ENCODE results near the gene LZTS3. TPM values are rescaled to one million over a fixed set of nuclear protein-coding genes. Genes with fewer than 3 reads are reported as not detected.

The LZTS3 gene
- total RNA-seq, 3 donors from 2014 or later = 4.2 to 9.9 (median 8.0) TPM

GRCh38 chr20:3210346-3210745 lies 37.0 kb upstream of the LZTS3 start:
- Histone ChIP-seq H3K4me3 (no peak overlapping the region), H3K9me3 (no peaks in the 10 kb centered on the region), H3K36me3 (ENCODE audit: low read depth) (no peaks in the 10 kb centered on the region), H3K4me1 (ENCODE audit: low read depth) (peaks cover 9% of the 10 kb centered on the region)
- ATAC-seq (no peak), DNase-seq (no peak)
- TF ChIP-seq CTCF (IDR thresholded peaks at IDR 0.05) = no peak
- intact Hi-C loops (cut with DNase I, micrococcal nuclease) = no loop called here

- peak in 1 of 3 donors; percentile 19 for DNase-seq
- Histone ChIP-seq H3K9me3 (no peaks in the 10 kb centered on the region), H3K36me3 (ENCODE audit: low read depth) (no peaks in the 10 kb centered on the region), H3K4me1 (ENCODE audit: low read depth) (peaks cover 9% of the 10 kb centered on the region), H3K4me3 (peak overlapping the region; percentile 83)
- peak; percentile 56 for ATAC-seq
- intact Hi-C loops (cut with DNase I, micrococcal nuclease) = no loop called here
- TF ChIP-seq CTCF (IDR thresholded peaks at IDR 0.05) = no peak
Observed at GRCh38 chr20:3209946-3210317, 36.6 kb upstream of the LZTS3 start.

GRCh38 chr20:3209257-3209945 lies 36.1 kb upstream of the LZTS3 start, which contains the start of gene ITPA:
TSS of gene ITPA (plus strand) at chr20:3209498. CDS start at chr20:3209552, 54 bp downstream.
- peak within 1 kb of the TSS; percentile 83 for H3K4me3 ChIP-seq
- TF ChIP-seq CTCF (IDR thresholded peaks at IDR 0.05) = no peak
- ATAC-seq = peak; percentile 61
- peak; percentile 63 to 73 (median 68) for DNase-seq
- H3K9me3 ChIP-seq = no peaks in the 10 kb centered on the region
- intact Hi-C loops (cut with DNase I, micrococcal nuclease) = no loop called here
- H3K4me1 ChIP-seq (ENCODE audit: low read depth) = peaks cover 9% of the 10 kb centered on the region
- no peaks in the 10 kb centered on the region for H3K36me3 ChIP-seq (ENCODE audit: low read depth)

- no peak for TF ChIP-seq CTCF (IDR thresholded peaks at IDR 0.05)
- DNase-seq (peak in 1 of 3 donors; percentile 26), ATAC-seq (peak; percentile 6)
- Histone ChIP-seq H3K4me3 (peak overlapping the region; percentile 83), H3K9me3 (no peaks in the 10 kb centered on the region), H3K4me1 (ENCODE audit: low read depth) (peaks cover 9% of the 10 kb centered on the region), H3K36me3 (ENCODE audit: low read depth) (no peaks in the 10 kb centered on the region)
- intact Hi-C loops (cut with DNase I, micrococcal nuclease) = no loop called here
Observed at GRCh38 chr20:3208786-3209256, 35.5 kb upstream of the LZTS3 start.

- DNase-seq = peak; percentile 89 to 96 (median 96)
- intact Hi-C loops (cut with DNase I, micrococcal nuclease) = no loop called here
- TF ChIP-seq CTCF (IDR thresholded peaks at IDR 0.05) = no peak
- Histone ChIP-seq H3K9me3 (no peaks in the 10 kb centered on the region), H3K36me3 (ENCODE audit: low read depth) (peaks cover 9% of the 10 kb centered on the region), H3K4me1 (ENCODE audit: low read depth) (peaks cover 8% of the 10 kb centered on the region), H3K4me3 (peak within 1 kb of the TSS; percentile 79)
- peak; percentile 93 for ATAC-seq
Observed at GRCh38 chr20:3204124-3204794, 30.9 kb upstream of the LZTS3 start, which contains the start of gene DDRGK1. TSS of gene DDRGK1 (minus strand) at chr20:3204682. CDS start at chr20:3204627, 55 bp downstream.
